Islet of Langerhans (tissue), 1 donor: Measurements from ENCODE around the gene PCDHA7.
"Not testable (repeated sequence)": the region's sequence is repeated elsewhere in the genome, so short reads cannot be mapped to it uniquely, and the experiment has no call there.

Source experiments
- FAIRE-seq: peaks from one replicate; lab custom pipeline; 2011; peaks lifted over from hg19 to GRCh38; lab: Jason Lieb, UNC

Gene PCDHA7

GRCh38 chr5:140862441-140863295 is 28.6 kb downstream of the PCDHA7 start:
- no peak for FAIRE-seq

GRCh38 chr5:140868721-140869554 is 34.9 kb downstream of the PCDHA7 start, which contains the start of gene PCDHA11:
Gene PCDHA11, plus strand, starts transcription at chr5:140868957. Its CDS starts 147 bp downstream, at chr5:140869104.
- FAIRE-seq = no peak

DNA sequence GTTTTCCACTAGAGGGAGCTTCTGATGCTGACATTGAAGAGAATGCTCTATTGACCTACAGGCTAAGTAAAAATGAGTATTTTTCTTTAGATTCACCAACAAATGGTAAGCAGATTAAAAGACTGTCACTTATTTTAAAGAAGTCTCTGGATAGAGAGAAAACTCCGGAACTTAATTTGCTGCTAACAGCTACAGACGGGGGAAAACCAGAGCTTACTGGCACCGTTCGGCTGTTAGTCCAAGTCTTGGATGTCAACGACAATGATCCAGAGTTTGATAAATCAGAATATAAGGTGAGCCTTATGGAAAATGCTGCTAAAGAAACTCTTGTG is 35.5 kb downstream of the PCDHA7 start:
- FAIRE-seq = no peak

GRCh38 chr5:140870221-140871201 is 36.4 kb downstream of the PCDHA7 start:
- no peak for FAIRE-seq

DNA sequence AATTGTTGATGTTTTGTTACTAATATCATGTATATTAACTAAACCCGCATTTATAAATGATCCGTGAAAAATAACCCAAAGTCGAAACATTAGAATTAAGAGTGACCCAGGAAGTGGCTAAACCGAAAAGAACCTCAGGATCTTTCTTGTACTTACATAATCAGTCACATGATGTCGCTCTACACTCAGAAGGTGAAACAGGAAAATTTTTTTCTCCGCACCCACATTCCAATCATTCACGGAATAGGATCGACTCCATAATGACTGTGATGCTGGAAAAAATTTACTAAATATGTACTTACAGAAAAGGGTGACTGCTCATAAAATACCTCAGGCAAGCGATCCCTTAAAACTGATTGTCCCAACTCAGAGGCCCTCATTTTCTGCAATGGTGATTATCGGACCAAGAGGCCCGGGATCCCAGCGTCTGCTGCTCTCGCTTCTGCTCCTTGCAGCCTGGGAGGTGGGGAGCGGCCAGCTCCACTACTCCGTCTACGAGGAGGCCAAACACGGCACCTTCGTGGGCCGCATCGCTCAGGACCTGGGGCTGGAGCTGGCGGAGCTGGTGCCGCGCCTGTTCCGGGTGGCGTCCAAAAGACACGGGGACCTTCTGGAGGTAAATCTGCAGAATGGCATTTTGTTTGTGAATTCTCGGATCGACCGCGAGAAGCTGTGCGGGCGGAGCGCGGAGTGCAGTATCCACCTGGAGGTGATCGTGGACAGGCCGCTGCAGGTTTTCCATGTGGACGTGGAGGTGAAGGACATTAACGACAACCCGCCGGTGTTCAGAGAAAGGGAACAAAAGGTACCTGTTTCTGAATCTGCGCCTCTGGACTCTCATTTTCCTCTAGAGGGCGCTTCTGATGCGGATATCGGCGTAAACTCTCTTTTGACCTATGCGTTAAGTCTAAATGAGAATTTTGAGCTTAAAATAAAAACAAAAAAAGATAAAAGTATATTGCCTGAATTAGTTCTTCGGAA is 41.3 kb downstream of the PCDHA7 start, which contains the start of gene PCDHA12:
TSS of gene PCDHA12 (plus strand) at position 224 of the 981 bp plus-strand sequence. CDS start at position 389, 165 bp downstream.
- FAIRE-seq = no peak

GRCh38 chr5:140876541-140877261 is 42.6 kb downstream of the PCDHA7 start:
- not testable (repeated sequence) for FAIRE-seq

- FAIRE-seq = no peak
Observed at GRCh38 chr5:140877262-140877581, 43.2 kb downstream of the PCDHA7 start.

DNA sequence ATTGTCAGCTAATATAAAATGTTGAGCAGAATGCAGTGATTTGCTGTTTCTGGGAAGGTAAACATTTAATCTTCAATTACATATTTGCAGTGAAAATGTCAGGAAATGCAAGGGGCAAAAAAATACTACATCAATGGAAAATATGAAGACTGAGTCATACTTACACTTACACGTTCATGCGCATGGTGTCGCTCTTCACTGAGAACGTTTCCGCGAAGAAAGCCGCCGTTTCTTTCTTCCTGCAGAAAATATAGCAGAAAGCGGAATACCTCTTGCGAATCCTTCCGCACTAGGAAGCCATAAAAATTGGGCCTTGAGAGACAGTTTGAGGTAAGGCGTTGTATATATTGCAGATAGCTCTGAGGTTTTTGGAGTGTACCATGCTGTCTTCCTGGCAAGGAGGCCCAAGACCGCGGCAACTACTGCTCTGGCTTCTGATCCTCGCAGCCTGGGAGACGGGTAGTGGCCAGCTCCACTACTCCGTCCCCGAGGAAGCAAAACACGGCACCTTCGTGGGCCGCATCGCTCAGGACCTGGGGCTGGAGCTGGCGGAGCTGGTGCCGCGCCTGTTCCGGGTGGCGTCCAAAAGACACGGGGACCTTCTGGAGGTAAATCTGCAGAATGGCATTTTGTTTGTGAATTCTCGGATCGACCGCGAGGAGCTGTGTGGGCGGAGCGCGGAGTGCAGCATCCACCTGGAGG is 48.0 kb downstream of the PCDHA7 start, which contains the start of gene PCDHA13:
TSS of gene PCDHA13 (plus strand) at position 236 of the 702 bp plus-strand sequence. CDS start at position 381, 145 bp downstream.
- FAIRE-seq = no peak

GRCh38 chr5:140882591-140882899 is 48.5 kb downstream of the PCDHA7 start:
- FAIRE-seq = no peak

- no peak for FAIRE-seq
Observed at GRCh38 chr5:140883373-140883772, 49.3 kb downstream of the PCDHA7 start.

DNA sequence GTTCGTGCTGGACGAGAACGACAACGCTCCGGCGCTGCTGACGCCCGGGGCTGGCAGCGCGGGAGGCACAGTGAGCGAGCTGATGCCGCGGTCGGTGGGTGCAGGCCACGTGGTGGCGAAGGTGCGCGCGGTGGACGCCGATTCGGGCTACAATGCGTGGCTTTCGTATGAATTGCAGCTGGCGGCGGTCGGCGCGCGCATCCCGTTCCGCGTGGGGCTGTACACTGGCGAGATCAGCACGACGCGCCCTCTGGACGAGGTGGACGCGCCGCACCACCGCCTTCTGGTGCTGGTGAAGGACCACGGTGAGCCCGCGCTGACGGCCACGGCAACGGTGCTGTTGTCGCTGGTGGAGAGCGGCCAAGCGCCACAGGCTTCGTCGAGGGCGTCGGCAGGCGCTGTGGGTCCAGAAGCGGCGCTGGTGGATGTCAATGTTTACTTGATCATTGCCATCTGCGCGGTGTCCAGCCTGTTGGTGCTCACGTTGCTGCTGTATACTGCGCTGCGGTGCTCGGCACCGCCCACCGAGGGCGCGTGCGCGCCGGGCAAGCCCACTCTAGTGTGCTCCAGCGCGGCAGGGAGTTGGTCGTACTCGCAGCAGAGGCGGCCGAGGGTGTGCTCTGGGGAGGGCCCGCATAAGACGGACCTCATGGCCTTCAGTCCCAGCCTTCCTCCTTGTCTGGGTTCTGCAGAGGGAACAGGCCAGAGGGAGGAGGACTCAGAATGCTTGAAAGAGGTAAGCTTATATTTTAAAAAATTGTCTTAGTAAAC is 50.0 kb downstream of the PCDHA7 start:
- no peak for FAIRE-seq
